Measurements from ENCODE around the gene TUBB4B.

The TUBB4B gene

DNA sequence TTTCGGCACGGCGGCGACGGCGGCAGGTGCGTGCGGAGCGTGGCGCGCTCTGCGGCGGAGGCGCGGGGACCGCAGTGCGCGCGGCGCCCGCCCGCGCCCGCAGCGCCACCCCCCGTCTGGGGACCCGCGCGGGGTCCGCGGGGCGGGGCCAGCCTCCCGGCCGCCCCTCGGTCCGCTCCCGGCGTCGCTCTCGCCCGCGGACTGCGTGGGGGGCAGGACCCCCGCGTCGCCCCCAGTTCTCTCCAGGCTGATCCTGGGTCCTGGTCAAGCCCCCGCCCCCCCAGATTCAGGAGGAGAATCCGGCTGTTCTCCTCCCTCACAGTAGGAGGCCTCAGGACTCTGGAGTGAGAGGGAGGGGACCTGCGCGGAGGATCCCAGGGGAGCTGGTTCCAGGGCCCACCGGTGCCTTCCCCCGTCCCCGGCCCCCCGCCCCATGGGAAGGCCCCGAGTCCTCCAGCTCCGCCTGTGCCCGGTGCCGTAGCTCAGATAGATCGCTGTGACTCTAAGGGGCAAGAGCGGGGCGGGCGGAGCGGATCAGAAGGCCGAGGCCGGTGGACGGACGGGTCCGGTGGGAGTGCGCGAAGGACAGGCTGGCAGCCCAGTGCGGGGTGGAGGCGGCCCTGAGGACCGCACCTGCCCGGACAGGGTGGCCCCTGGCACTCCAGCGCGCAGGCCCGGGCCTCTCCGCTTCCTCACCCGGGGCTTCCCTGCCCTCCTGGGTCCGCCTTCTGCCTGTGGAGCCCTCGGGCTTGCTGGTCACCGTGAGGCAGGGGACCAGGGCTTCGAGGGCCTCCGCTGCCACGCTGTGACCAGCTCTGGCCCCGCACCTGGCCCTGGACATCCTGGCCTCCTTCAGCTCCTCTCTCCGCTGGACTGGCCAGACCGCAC is 18.7 kb upstream of the TUBB4B start, which contains the start of gene RNF208:
Gene RNF208 (minus strand): TSS at position 51 of the 888 bp plus-strand sequence. CDS start 1,028 bp downstream, outside the sequence.
- no peak for DNase-seq
- no peak within 1 kb of the TSS for H2AK5ac ChIP-seq (ENCODE audit: low read length)
- H4K8ac ChIP-seq (ENCODE audit: low read depth, low read length) = peak within 1 kb of the TSS; percentile 17
- H3K79me1 ChIP-seq (ENCODE audit: low read length) = no peaks in the 10 kb centered on the region
- peak within 1 kb of the TSS; percentile 61 for H3K4me2 ChIP-seq (ENCODE audit: low read length)
- H2BK120ac ChIP-seq (ENCODE audit: low read depth, low read length) = no peak within 1 kb of the TSS
- H3K4me1 ChIP-seq (ENCODE audit: control insufficient read depth, low read depth, low read length) = peaks cover 5% of the 10 kb centered on the region
- H2BK5ac ChIP-seq (ENCODE audit: low read length) = no peak within 1 kb of the TSS
- H3K36me3 ChIP-seq (ENCODE audit: control insufficient read depth, insufficient read depth, low read length) = no peaks in the 10 kb centered on the region
- peak within 1 kb of the TSS; percentile 11 for H3K18ac ChIP-seq (ENCODE audit: low read length)
- no peak within 1 kb of the TSS for H4K5ac ChIP-seq (ENCODE audit: low read length)
- peaks cover 2% of the 10 kb centered on the region for H3K27me3 ChIP-seq (ENCODE audit: insufficient read depth, low read length, poor library complexity)
- no peak within 1 kb of the TSS for H2BK15ac ChIP-seq (replicated peaks; ENCODE audit: low read depth)
- H3K79me2 ChIP-seq (ENCODE audit: control insufficient read depth, insufficient read depth, low read length) = no peaks in the 10 kb centered on the region
- no peak within 1 kb of the TSS for H3K4ac ChIP-seq (ENCODE audit: low read depth, low read length)
- no peak within 1 kb of the TSS for H3K23ac ChIP-seq (ENCODE audit: low read length)
- H3K56ac ChIP-seq (ENCODE audit: low read length) = peak within 1 kb of the TSS; percentile 84
- no peak within 1 kb of the TSS for H3K27ac ChIP-seq (ENCODE audit: low read depth, low read length)
- no CpG with 5 or more reads among the region's 88 CpGs for WGBS (ENCODE audit: extremely low coverage, insufficient coverage, low lambda C conversion rate)
- peak within 1 kb of the TSS; percentile 65 for H3K9ac ChIP-seq (ENCODE audit: low read length)
- H3K4me3 ChIP-seq (ENCODE audit: low read length) = no peak within 1 kb of the TSS

DNA sequence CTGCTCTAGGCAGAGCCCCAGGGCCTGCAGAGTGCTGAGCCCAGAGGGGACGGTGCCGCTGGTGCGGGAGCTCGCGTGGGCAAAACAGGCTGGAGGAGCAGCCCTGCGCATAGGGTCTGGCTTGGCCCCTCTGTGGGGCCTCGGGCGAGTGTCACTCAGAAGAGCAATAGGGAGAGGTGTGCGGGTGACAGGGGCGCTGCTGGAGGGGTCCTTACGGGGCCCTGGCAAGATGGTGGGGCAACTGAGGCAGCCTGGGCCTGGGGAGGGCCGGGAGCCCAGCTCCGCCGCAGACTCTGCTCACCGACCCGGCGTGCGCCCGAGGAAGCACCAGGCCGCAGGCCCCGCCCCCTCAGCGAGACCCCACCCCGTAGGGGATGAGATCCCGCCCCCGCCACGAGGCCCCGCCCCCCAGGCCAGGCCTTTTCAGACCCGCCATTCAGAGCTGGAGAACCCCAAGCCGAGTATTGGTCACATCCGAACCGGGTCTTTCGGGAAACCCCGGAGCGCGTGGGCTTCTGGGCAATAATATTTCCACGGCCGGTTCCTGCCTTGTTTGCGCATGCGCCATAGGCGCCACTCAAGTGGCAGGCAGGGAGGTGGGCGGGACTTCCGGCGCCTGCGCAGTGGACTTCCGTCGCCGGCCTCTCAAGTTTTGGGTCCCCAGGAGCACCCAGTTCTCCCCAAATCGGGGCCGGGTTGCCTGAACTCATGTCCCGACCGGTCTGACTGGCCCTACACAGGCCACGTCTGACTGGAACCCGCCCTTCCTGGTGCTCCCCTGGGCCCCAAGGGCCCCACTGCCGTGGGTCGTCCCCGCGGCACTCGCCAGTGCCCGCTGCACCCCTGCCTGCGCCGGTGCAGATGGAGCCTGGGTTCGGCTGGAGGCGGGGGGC is 17.8 kb upstream of the TUBB4B start:
- Histone ChIP-seq H3K79me2 (ENCODE audit: control insufficient read depth, insufficient read depth, low read length) (no peaks in the 10 kb centered on the region), H3K4ac (ENCODE audit: low read depth, low read length) (peak overlapping the region; percentile 76), H2BK120ac (ENCODE audit: low read depth, low read length) (no peak overlapping the region), H3K79me1 (ENCODE audit: low read length) (no peaks in the 10 kb centered on the region), H3K4me3 (ENCODE audit: low read length) (peak overlapping the region; percentile 87), H3K36me3 (ENCODE audit: control insufficient read depth, insufficient read depth, low read length) (no peaks in the 10 kb centered on the region), H3K23ac (ENCODE audit: low read length) (no peak overlapping the region), H2AK5ac (ENCODE audit: low read length) (no peak overlapping the region), H3K4me2 (ENCODE audit: low read length) (peak overlapping the region; percentile 87), H3K27ac (ENCODE audit: low read depth, low read length) (peak overlapping the region; percentile 73), H3K18ac (ENCODE audit: low read length) (peak overlapping the region; percentile 44), H3K4me1 (ENCODE audit: control insufficient read depth, low read depth, low read length) (peaks cover 5% of the 10 kb centered on the region), H2BK5ac (ENCODE audit: low read length) (no peak overlapping the region), H3K9ac (ENCODE audit: low read length) (peak overlapping the region; percentile 91), H2BK15ac (replicated peaks; ENCODE audit: low read depth) (no peak overlapping the region), H4K5ac (ENCODE audit: low read length) (no peak overlapping the region), H3K56ac (ENCODE audit: low read length) (peak overlapping the region; percentile 92), H3K27me3 (ENCODE audit: insufficient read depth, low read length, poor library complexity) (peaks cover 2% of the 10 kb centered on the region), H4K8ac (ENCODE audit: low read depth, low read length) (peak overlapping the region; percentile 43)
- no CpG with 5 or more reads among the region's 63 CpGs for WGBS (ENCODE audit: extremely low coverage, insufficient coverage, low lambda C conversion rate)
- DNase-seq = peak; percentile 98

DNA sequence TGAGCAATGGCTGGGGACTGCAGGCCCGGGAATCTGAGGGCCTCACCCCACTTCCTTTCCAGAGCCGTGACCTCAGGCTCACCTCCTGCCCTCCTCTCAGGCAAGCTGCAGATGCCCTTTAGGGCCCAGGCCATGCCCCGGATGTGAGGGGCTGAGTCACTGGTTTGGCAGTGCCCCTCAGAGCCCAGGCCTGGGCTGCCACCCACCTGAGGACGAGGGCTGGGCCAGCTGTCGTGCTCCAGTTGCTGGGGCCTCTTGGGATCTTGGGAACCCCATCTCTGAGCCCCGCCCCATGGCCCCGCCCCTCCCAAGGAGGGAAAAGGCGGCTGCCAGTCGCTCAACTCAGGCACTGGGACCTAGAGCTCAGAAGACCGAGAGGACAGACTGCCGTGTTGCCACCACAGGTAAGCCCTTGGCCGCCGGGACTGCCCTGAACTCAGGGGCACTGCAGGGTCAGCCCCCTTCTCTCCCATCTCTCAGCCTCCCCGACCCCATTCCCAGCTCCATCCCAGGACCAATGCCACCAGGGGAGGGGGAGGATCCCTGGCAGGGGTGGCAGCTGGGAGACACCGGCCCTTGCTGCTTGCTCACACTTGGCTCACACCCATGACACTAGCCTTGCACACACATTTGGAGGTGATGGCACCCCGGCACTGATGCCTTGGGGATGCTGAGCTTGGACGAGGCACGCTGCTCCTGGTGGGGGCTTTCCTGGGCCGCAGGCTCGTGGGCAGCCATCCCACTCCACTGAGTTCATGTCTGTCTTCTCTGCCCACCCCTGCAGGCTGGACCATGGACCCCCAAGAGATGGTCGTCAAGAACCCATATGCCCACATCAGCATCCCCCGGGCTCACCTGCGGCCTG is 16.0 kb upstream of the TUBB4B start, which contains the start of gene CYSRT1:
Gene CYSRT1 (plus strand): TSS at position 345 of the 865 bp plus-strand sequence. CDS start 448 bp downstream, at position 793.
- H3K27ac ChIP-seq (ENCODE audit: low read depth, low read length) = no peak within 1 kb of the TSS
- no peak within 1 kb of the TSS for H3K18ac ChIP-seq (ENCODE audit: low read length)
- no peak within 1 kb of the TSS for H2AK5ac ChIP-seq (ENCODE audit: low read length)
- H3K4me2 ChIP-seq (ENCODE audit: low read length) = no peak within 1 kb of the TSS
- no peak within 1 kb of the TSS for H3K23ac ChIP-seq (ENCODE audit: low read length)
- no peaks in the 10 kb centered on the region for H3K79me1 ChIP-seq (ENCODE audit: low read length)
- peak within 1 kb of the TSS; percentile 76 for H3K4ac ChIP-seq (ENCODE audit: low read depth, low read length)
- DNase-seq = no peak
- no peak within 1 kb of the TSS for H2BK15ac ChIP-seq (replicated peaks; ENCODE audit: low read depth)
- peak within 1 kb of the TSS; percentile 43 for H4K8ac ChIP-seq (ENCODE audit: low read depth, low read length)
- no peak within 1 kb of the TSS for H2BK120ac ChIP-seq (ENCODE audit: low read depth, low read length)
- peaks cover 2% of the 10 kb centered on the region for H3K27me3 ChIP-seq (ENCODE audit: insufficient read depth, low read length, poor library complexity)
- H3K79me2 ChIP-seq (ENCODE audit: control insufficient read depth, insufficient read depth, low read length) = no peaks in the 10 kb centered on the region
- H4K5ac ChIP-seq (ENCODE audit: low read length) = no peak within 1 kb of the TSS
- H3K9ac ChIP-seq (ENCODE audit: low read length) = peak within 1 kb of the TSS; percentile 91
- H3K4me1 ChIP-seq (ENCODE audit: control insufficient read depth, low read depth, low read length) = no peaks in the 10 kb centered on the region
- H3K36me3 ChIP-seq (ENCODE audit: control insufficient read depth, insufficient read depth, low read length) = no peaks in the 10 kb centered on the region
- no CpG with 5 or more reads among the region's 23 CpGs for WGBS (ENCODE audit: extremely low coverage, insufficient coverage, low lambda C conversion rate)
- H3K4me3 ChIP-seq (ENCODE audit: low read length) = no peak within 1 kb of the TSS
- peak within 1 kb of the TSS; percentile 92 for H3K56ac ChIP-seq (ENCODE audit: low read length)
- no peak within 1 kb of the TSS for H2BK5ac ChIP-seq (ENCODE audit: low read length)

DNA sequence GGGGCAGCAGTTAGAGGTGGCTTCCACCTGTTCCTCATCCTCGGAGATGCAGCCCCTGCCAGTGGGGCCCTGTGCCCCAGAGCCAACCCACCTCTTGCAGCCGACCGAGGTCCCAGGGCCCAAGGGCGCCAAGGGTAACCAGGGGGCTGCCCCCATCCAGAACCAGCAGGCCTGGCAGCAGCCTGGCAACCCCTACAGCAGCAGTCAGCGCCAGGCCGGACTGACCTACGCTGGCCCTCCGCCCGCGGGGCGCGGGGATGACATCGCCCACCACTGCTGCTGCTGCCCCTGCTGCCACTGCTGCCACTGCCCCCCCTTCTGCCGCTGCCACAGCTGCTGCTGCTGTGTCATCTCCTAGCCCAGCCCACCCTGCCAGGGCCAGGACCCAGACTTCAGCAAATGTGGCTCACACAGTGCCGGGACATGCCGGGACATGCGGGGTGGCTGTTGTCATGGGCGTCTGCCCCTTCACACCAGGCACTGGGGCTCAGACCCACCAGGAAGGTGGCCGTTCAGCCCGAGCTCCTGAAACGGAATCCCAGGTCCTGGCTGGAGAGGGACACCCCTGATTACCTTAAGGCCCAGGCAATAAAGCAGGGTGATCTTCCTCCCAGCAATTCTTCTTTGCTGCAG is 15.3 kb upstream of the TUBB4B start:
- Histone ChIP-seq H3K79me1 (ENCODE audit: low read length) (no peaks in the 10 kb centered on the region), H3K56ac (ENCODE audit: low read length) (no peak overlapping the region), H3K4me3 (ENCODE audit: low read length) (no peak overlapping the region), H3K18ac (ENCODE audit: low read length) (no peak overlapping the region), H3K79me2 (ENCODE audit: control insufficient read depth, insufficient read depth, low read length) (no peaks in the 10 kb centered on the region), H3K23ac (ENCODE audit: low read length) (no peak overlapping the region), H3K4me2 (ENCODE audit: low read length) (no peak overlapping the region), H2AK5ac (ENCODE audit: low read length) (no peak overlapping the region), H3K27ac (ENCODE audit: low read depth, low read length) (no peak overlapping the region), H4K5ac (ENCODE audit: low read length) (no peak overlapping the region), H3K36me3 (ENCODE audit: control insufficient read depth, insufficient read depth, low read length) (no peaks in the 10 kb centered on the region), H3K27me3 (ENCODE audit: insufficient read depth, low read length, poor library complexity) (peaks cover 2% of the 10 kb centered on the region), H3K4me1 (ENCODE audit: control insufficient read depth, low read depth, low read length) (no peaks in the 10 kb centered on the region), H3K4ac (ENCODE audit: low read depth, low read length) (no peak overlapping the region), H2BK15ac (replicated peaks; ENCODE audit: low read depth) (no peak overlapping the region), H2BK5ac (ENCODE audit: low read length) (no peak overlapping the region), H3K9ac (ENCODE audit: low read length) (no peak overlapping the region), H2BK120ac (ENCODE audit: low read depth, low read length) (no peak overlapping the region), H4K8ac (ENCODE audit: low read depth, low read length) (no peak overlapping the region)
- WGBS (ENCODE audit: extremely low coverage, insufficient coverage, low lambda C conversion rate) = no CpG with 5 or more reads among the region's 21 CpGs
- DNase-seq = no peak

Data from mesendoderm (in vitro differentiated cells).